Measurements from ENCODE around the gene CCDC34. TPM values are rescaled to one million over a fixed set of nuclear protein-coding genes. Genes with fewer than 3 reads are reported as not detected.

Gene CCDC34
- total RNA-seq, 3 donors from 2014 or later (not counting 1 experiment from before 2014, with no cell fraction given) = 0.99 to 3.0 (median 1.2) TPM

GRCh38 chr11:27395556-27396258, 32.7 kb upstream of the CCDC34 start:
- no peak for TF ChIP-seq CTCF (IDR thresholded peaks at IDR 0.05)
- Mint-ChIP-seq H3K36me3 (no peaks in the 10 kb centered on the region), H3K4me1 (no peaks in the 10 kb centered on the region), H3K4me3 (no peak overlapping the region), H3K9me3 (no peaks in the 10 kb centered on the region), H3K27ac (no peak overlapping the region), H3K27me3 (ENCODE audit: low read depth in 2 of 2) (peaks cover 5 to 20% of the 10 kb centered on the region in 2 donors)
- H3K9me3 ChIP-seq (ENCODE audit: control insufficient read depth, insufficient read depth, low read length) = no peaks in the 10 kb centered on the region
- no peaks in the 10 kb centered on the region for H3K4me1 ChIP-seq (ENCODE audit: control insufficient read depth, insufficient read depth, low read length)
- H3K4me3 ChIP-seq (ENCODE audit: low read length) = no peak overlapping the region
- no peaks in the 10 kb centered on the region for H3K27me3 ChIP-seq (ENCODE audit: control insufficient read depth, insufficient read depth, low read length)
- no peak for ATAC-seq
- 89% methylated on average over 7 of the region's 7 CpGs for WGBS (ENCODE audit: insufficient coverage)
- H3K27ac ChIP-seq (ENCODE audit: low read length) = no peak overlapping the region
- no peaks in the 10 kb centered on the region for H3K36me3 ChIP-seq (ENCODE audit: control insufficient read depth, insufficient read depth, low read length)
- intact Hi-C loops (cut with micrococcal nuclease) = no loop called here
- no peak for DNase-seq

- Mint-ChIP-seq H3K27me3 (ENCODE audit: low read depth in 2 of 2) (peaks cover 5 to 20% of the 10 kb centered on the region in 2 donors), H3K27ac (no peak overlapping the region), H3K9me3 (no peaks in the 10 kb centered on the region), H3K4me3 (no peak overlapping the region), H3K36me3 (no peaks in the 10 kb centered on the region), H3K4me1 (no peaks in the 10 kb centered on the region)
- DNase-seq = no peak
- no peak for TF ChIP-seq CTCF (IDR thresholded peaks at IDR 0.05)
- H3K27ac ChIP-seq (ENCODE audit: low read length) = no peak overlapping the region
- H3K27me3 ChIP-seq (ENCODE audit: control insufficient read depth, insufficient read depth, low read length) = no peaks in the 10 kb centered on the region
- no peaks in the 10 kb centered on the region for H3K9me3 ChIP-seq (ENCODE audit: control insufficient read depth, insufficient read depth, low read length)
- no peak overlapping the region for H3K4me3 ChIP-seq (ENCODE audit: low read length)
- ATAC-seq = no peak
- no peaks in the 10 kb centered on the region for H3K4me1 ChIP-seq (ENCODE audit: control insufficient read depth, insufficient read depth, low read length)
- 83% methylated on average over 4 of the region's 4 CpGs for WGBS (ENCODE audit: insufficient coverage)
- H3K36me3 ChIP-seq (ENCODE audit: control insufficient read depth, insufficient read depth, low read length) = no peaks in the 10 kb centered on the region
- intact Hi-C loops (cut with micrococcal nuclease) = no loop called here
Observed at GRCh38 chr11:27394781-27395228, 31.8 kb upstream of the CCDC34 start.

- TF ChIP-seq CTCF (IDR thresholded peaks at IDR 0.05) = no peak
- no peaks in the 10 kb centered on the region for H3K9me3 Mint-ChIP-seq
- no peak overlapping the region for H3K4me3 Mint-ChIP-seq
- Histone ChIP-seq H3K4me3 (ENCODE audit: low read length) (no peak overlapping the region), H3K27ac (ENCODE audit: low read length) (no peak overlapping the region), H3K36me3 (ENCODE audit: control insufficient read depth, insufficient read depth, low read length) (no peaks in the 10 kb centered on the region), H3K27me3 (ENCODE audit: control insufficient read depth, insufficient read depth, low read length) (no peaks in the 10 kb centered on the region), H3K4me1 (ENCODE audit: control insufficient read depth, insufficient read depth, low read length) (no peaks in the 10 kb centered on the region), H3K9me3 (ENCODE audit: control insufficient read depth, insufficient read depth, low read length) (no peaks in the 10 kb centered on the region)
- intact Hi-C loops (cut with micrococcal nuclease) = no loop called here
- 92% methylated on average over 2 of the region's 4 CpGs for WGBS (ENCODE audit: insufficient coverage)
- ATAC-seq = no peak
- no peak overlapping the region for H3K27ac Mint-ChIP-seq
- peaks cover 5 to 22% of the 10 kb centered on the region in 2 donors for H3K27me3 Mint-ChIP-seq (ENCODE audit: low read depth in 2 of 2)
- H3K36me3 Mint-ChIP-seq = no peaks in the 10 kb centered on the region
- no peaks in the 10 kb centered on the region for H3K4me1 Mint-ChIP-seq
- DNase-seq = no peak
Observed at GRCh38 chr11:27392278-27393114, 29.5 kb upstream of the CCDC34 start.
